MM.1S (cell line): ENCODE measurements around the gene CD300A.

Experiments used
- DNase-seq: peaks from one replicate; pipeline ENCODE4 v3.0.0-alpha.2; 2015
- H2AFZ ChIP-seq: fragments of 300-600 bp; sonication (generic); 2 replicates; pipeline ENCODE4 v1.6.0; 2016; ENCODE audit warnings: antibody characterized with exemption, low read length
- H3F3A ChIP-seq: fragments of 300-600 bp; sonication (generic); 2 replicates; pipeline ENCODE4 v1.6.1; 2016; ENCODE audit warnings: mild to moderate bottlenecking, antibody characterized with exemption, low read length, moderate library complexity, mixed read lengths; ENCODE audit not compliant: insufficient read depth
- H3K27ac ChIP-seq: fragments of 300-600 bp; sonication (generic); 2 replicates; pipeline ENCODE4 v1.5.1; 2016; ENCODE audit warnings: mild to moderate bottlenecking, low read length
- H3K27me3 ChIP-seq: fragments of 300-600 bp; sonication (generic); replicated peaks from 2 replicates; pipeline ENCODE4 v1.6.0; 2016; ENCODE audit warnings: low read length; ENCODE audit not compliant: insufficient read depth
- H3K36me3 ChIP-seq: fragments of 300-600 bp; sonication (generic); replicated peaks from 2 replicates; pipeline ENCODE4 v1.6.1; 2016; ENCODE audit warnings: mild to moderate bottlenecking, low read length, mixed read lengths; ENCODE audit not compliant: insufficient read depth
- H3K4me1 ChIP-seq: fragments of 300-600 bp; sonication (generic); 2 replicates; pipeline ENCODE4 v1.6.1; 2016; ENCODE audit warnings: low read length, mixed read lengths
- H3K4me2 ChIP-seq: fragments of 300-600 bp; sonication (generic); 2 replicates; pipeline ENCODE4 v1.6.0; 2016; ENCODE audit warnings: low read depth, low read length
- H3K4me3 ChIP-seq: fragments of 300-600 bp; sonication (generic); 2 replicates; pipeline ENCODE4 v1.5.1; 2016; ENCODE audit warnings: low read length, mixed read lengths
- H3K79me2 ChIP-seq: fragments of 300-600 bp; sonication (generic); 2 replicates; pipeline ENCODE4 v1.6.1; 2016; ENCODE audit warnings: mixed run types, low read length, mixed read lengths
- H3K9ac ChIP-seq: fragments of 300-600 bp; sonication (generic); 2 replicates; pipeline ENCODE4 v1.6.1; 2016; ENCODE audit warnings: low read length, mixed read lengths
- H3K9me2 ChIP-seq: fragments of 300-600 bp; sonication (generic); replicated peaks from 2 replicates; pipeline ENCODE4 v1.6.1; 2016; ENCODE audit warnings: mild to moderate bottlenecking, low read length, mixed read lengths; ENCODE audit not compliant: insufficient read depth
- H3K9me3 ChIP-seq: fragments of 300-600 bp; sonication (generic); replicated peaks from 2 replicates; pipeline ENCODE4 v1.6.1; 2016; ENCODE audit warnings: mild to moderate bottlenecking, low read length, mixed read lengths; ENCODE audit not compliant: insufficient read depth
- H4K20me1 ChIP-seq: fragments of 300-600 bp; sonication (generic); 2 replicates; pipeline ENCODE4 v1.6.1; 2016; ENCODE audit warnings: mild to moderate bottlenecking, low read length, moderate library complexity, mixed read lengths; ENCODE audit not compliant: insufficient read depth
- EZH2 ChIP-seq: fragments of 300-600 bp; sonication (generic); optimal IDR thresholded peaks from 2 replicates; pipeline ENCODE3; 2017; ENCODE audit warnings: low read depth, mild to moderate bottlenecking, antibody characterized with exemption, low read length, mixed read lengths
- EZH2phosphoT487 ChIP-seq: fragments of 300-600 bp; sonication (generic); IDR thresholded peaks from 2 replicates; pipeline ENCODE4 v1.6.1; 2018; ENCODE audit warnings: antibody characterized with exemption, low read length
- TF ChIP-seq, protein P1 (sequence below): fragments of 300-600 bp; sonication (generic); IDR thresholded peaks from 2 replicates; pipeline ENCODE4 v1.5.1; 2016; ENCODE audit warnings: antibody characterized with exemption, low read length, mixed read lengths

The CD300A gene

DNA sequence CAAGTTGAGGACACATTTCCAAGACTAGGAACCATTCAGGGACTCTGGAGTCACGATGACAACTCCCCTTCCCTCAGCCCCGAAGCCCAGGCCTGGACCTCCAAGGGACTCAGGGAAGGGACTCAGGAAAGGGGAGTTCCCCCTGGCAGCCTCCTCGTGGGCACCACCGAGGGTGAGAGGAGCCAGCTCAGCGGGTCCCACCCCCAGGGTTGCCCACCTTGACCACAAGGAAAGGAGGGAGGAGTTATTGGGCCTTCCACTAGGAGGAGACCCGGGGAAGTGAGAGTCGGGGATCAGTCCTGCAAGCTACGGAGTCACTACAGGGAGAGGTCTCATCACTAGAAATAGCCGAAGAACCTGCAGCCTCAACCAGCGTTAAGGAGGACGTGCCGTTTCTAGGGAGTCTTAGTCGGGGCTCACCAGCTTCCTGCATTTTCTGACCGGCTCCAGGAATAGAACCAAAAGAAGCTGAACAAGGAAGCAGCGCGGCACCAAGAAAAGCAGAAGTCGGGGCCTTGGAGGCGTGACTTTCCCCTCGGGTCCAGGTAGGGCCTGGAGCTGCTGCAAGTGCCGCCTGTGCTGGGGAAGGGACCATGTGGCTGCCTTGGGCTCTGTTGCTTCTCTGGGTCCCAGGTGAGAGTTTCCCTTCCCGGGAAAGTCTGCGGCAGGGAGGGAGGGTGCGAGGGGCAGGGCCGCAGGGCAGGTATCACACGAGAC lies at the start of gene CD300A:
Gene CD300A (plus strand): TSS at position 524 of the 717 bp plus-strand sequence. CDS start 70 bp downstream, at position 594.
- Histone ChIP-seq H3K9me2 (no peaks in the 10 kb centered on the region), H2AFZ (peak within 1 kb of the TSS; percentile 47), H3K4me2 (peak within 1 kb of the TSS; percentile 71), H3K36me3 (no peaks in the 10 kb centered on the region), H3K4me3 (peak within 1 kb of the TSS; percentile 64), H3K9ac (peak within 1 kb of the TSS; percentile 58), H3K27ac (peak within 1 kb of the TSS; percentile 77), H3K79me2 (peaks cover 20% of the 10 kb centered on the region), H4K20me1 (no peaks in the 10 kb centered on the region), H3K4me1 (peaks cover 37% of the 10 kb centered on the region), H3K27me3 (no peaks in the 10 kb centered on the region), H3F3A (peaks cover 18% of the 10 kb centered on the region), H3K9me3 (no peaks in the 10 kb centered on the region)
- no peak for DNase-seq
- no peak for TF ChIP-seq EZH2phosphoT487
- TF ChIP-seq EZH2 = no peak
- TF ChIP-seq, protein P1, sequence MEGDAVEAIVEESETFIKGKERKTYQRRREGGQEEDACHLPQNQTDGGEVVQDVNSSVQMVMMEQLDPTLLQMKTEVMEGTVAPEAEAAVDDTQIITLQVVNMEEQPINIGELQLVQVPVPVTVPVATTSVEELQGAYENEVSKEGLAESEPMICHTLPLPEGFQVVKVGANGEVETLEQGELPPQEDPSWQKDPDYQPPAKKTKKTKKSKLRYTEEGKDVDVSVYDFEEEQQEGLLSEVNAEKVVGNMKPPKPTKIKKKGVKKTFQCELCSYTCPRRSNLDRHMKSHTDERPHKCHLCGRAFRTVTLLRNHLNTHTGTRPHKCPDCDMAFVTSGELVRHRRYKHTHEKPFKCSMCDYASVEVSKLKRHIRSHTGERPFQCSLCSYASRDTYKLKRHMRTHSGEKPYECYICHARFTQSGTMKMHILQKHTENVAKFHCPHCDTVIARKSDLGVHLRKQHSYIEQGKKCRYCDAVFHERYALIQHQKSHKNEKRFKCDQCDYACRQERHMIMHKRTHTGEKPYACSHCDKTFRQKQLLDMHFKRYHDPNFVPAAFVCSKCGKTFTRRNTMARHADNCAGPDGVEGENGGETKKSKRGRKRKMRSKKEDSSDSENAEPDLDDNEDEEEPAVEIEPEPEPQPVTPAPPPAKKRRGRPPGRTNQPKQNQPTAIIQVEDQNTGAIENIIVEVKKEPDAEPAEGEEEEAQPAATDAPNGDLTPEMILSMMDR = no peak

DNA sequence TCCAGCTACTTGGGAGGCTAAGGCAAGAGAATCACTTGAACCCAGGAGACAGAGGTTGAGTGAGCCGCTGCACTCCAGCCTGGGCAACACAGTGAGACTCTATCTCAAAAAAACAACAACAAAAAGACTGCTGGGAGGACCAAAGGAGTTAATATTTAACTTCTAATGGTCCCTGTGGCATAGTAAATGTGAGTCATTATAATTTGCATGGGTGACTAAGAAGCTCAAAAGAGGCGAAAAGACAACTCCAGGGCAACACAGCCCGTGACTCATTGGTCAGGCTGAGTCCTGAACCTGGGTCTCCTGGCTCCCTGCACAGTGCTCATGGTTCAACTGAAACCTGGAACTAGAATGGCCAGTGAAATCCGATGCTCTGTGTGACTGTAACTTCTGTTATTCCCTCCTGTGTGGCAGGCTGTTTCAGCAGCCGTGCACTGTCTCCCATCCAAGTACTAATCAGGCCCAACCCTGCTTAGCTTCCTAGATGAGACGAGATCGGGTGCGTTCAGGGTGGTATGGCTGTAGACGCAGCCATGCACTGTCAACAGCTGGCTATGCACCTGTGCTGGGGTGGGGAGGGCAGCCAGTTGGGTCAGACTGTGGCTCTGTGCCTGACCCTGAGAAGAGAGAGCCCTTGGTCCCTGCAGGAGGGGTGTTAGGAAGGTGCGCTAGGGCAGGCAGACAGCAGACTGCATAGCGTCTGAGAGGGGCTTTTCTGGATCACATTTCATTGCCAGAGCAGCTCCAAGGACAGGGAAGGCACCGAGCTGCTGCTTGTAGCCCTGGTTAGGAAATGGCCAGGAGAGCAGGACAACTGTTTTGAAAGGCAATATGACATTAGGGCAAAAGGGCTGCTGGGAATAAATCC lies 49.0 kb upstream of the CD300A start:
- no peak overlapping the region for H3K4me2 ChIP-seq
- no peaks in the 10 kb centered on the region for H3K9me2 ChIP-seq
- no peak overlapping the region for H3K27ac ChIP-seq
- peaks cover 7% of the 10 kb centered on the region; the same call in 1 of the 2 replicates for H3K4me1 ChIP-seq
- no peak overlapping the region for H3K4me3 ChIP-seq
- no peak overlapping the region for H2AFZ ChIP-seq
- H3F3A ChIP-seq = no peaks in the 10 kb centered on the region
- no peaks in the 10 kb centered on the region for H3K9me3 ChIP-seq
- peaks cover 66% of the 10 kb centered on the region for H3K27me3 ChIP-seq
- no peaks in the 10 kb centered on the region for H4K20me1 ChIP-seq
- no peak for DNase-seq
- no peaks in the 10 kb centered on the region for H3K36me3 ChIP-seq
- H3K79me2 ChIP-seq = no peaks in the 10 kb centered on the region
- TF ChIP-seq, protein P1 = no peak
- no peak for TF ChIP-seq EZH2phosphoT487
- no peak for TF ChIP-seq EZH2
- no peak overlapping the region for H3K9ac ChIP-seq

DNA sequence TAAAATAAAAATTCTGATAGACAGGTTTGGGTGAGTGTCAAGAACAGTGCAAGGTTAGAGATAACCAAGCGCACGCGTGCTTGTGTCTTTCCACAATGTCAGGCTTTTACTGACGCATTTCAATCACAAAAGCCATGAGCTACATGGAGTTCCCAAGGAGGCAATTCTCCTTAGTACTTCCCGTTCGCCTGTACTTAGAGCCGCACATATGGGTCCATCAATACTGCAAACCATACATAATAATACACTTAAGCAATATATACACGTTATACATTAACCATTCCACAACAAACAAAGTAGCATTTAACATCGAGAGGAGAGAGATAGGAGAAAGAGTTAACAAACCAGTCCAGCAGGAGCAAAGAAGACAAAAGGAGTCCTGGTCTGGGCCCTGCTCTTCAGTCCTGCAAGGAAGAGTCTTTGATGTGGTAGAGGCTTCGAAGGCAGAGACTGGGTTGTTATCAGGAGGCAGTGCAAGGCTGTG lies 46.5 kb upstream of the CD300A start:
- no peaks in the 10 kb centered on the region for H3K36me3 ChIP-seq
- H3K4me1 ChIP-seq = peaks cover under 1% of the 10 kb centered on the region; the same call in 1 of the 2 replicates
- H3K27ac ChIP-seq = no peak overlapping the region
- H3K79me2 ChIP-seq = no peaks in the 10 kb centered on the region
- no peak overlapping the region for H2AFZ ChIP-seq
- H4K20me1 ChIP-seq = no peaks in the 10 kb centered on the region
- H3K4me2 ChIP-seq = no peak overlapping the region
- H3K27me3 ChIP-seq = peaks cover 77% of the 10 kb centered on the region
- H3K9ac ChIP-seq = no peak overlapping the region
- H3K9me3 ChIP-seq = no peaks in the 10 kb centered on the region
- H3K9me2 ChIP-seq = no peaks in the 10 kb centered on the region
- no peaks in the 10 kb centered on the region for H3F3A ChIP-seq
- no peak for DNase-seq
- H3K4me3 ChIP-seq = no peak overlapping the region
- TF ChIP-seq, protein P1 = no peak
- TF ChIP-seq EZH2 (no peak), EZH2phosphoT487 (no peak)
